Gastrocnemius medialis (tissue), 4 donors: Measurements from ENCODE around the gene GPER1.

ENCODE experiments used
- CTCF ChIP-seq, 5 experiments: fragments of 450-650 bp in 3 of 5; fragments of 200-600 bp in 2 of 5; sonication (generic) in 2 of 5; IDR thresholded peaks in 4 of 5; conservative IDR thresholded peaks in 1 of 5; 1 replicate in 4 of 5; 2 replicates in 1 of 5; pipeline ENCODE4 v1.5.1; 2016 to 2019; ENCODE audit warnings: antibody characterized with exemption in 5 of 5, mild to moderate bottlenecking in 3 of 5, moderate library complexity in 3 of 5
- POLR2A ChIP-seq, 2 donors: fragments of 450-650 bp; IDR thresholded peaks; one replicate each; pipeline ENCODE4 v1.6.1; 2017; ENCODE audit warnings: antibody characterized with exemption in 2 of 2, mild to moderate bottlenecking in 2 of 2, moderate library complexity in 2 of 2

DNA sequence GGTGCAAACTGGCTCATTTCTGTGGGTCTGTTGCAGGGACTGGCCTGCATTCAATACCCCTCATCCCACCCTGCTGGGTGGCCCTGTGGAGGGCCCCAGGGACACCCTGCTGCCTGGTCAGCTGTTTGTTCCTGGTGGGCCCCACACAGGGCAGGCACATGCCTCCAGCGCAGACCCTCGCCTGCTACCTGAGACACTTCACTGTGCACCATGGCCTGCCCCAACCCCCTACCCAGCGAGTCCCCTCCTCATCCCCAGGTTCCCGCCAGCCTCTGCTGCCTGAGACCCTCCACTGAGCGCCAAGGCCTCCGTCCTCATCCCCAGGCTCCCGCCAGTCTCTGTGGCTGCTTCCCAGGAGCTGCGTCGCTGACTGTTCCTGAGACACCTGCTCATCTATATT is 26.7 kb upstream of the GPER1 start:
- no peak for TF ChIP-seq POLR2A (IDR thresholded peaks at IDR 0.05)
- TF ChIP-seq CTCF (IDR thresholded peaks at IDR 0.05 in 4 of 5, conservative IDR thresholded peaks at IDR 0.05 in 1 of 5), result no peak
